PC-3 (cell line): ENCODE results near the gene NR2C1. TPM values are rescaled to one million over a fixed set of nuclear protein-coding genes. Genes with fewer than 3 reads are reported as not detected.

ENCODE experiments used
- ATAC-seq: fragments of 200-7000 bp; cut with Tn5 transposase; 2 replicates; pipeline ENCODE4 v1.9.1; 2020; ENCODE audit warnings: mild to moderate bottlenecking, moderate library complexity
- BruUV-seq: library from RNA; stranded (reverse); fragments of 400-500 nt; replicated peaks from 2 replicates; lab custom pipeline; 2021; lab: Mats Ljungman, UMichigan
- CTCF ChIA-PET: fragments of 300-600 bp; sonication (Branson Sonifier 250); formaldehyde crosslinking; loops from one replicate; lab custom pipeline; 2022; ENCODE audit warnings: antibody characterized with exemption; lab: Charles Lee
- POLR2A ChIA-PET: fragments of 300-600 bp; sonication (Branson Sonifier 250); formaldehyde crosslinking; loops from one replicate; lab custom pipeline; 2022; ENCODE audit warnings: antibody characterized with exemption; ENCODE audit not compliant: unreplicated experiment; lab: Charles Lee
- DNase-seq: peaks from one replicate; pipeline ENCODE4 v3.0.0-alpha.2; 2015
- H2AFZ ChIP-seq: fragments of 300-600 bp; sonication (generic); 2 replicates; pipeline ENCODE4 v1.6.0; 2016; ENCODE audit warnings: antibody characterized with exemption, low read length
- H3F3A ChIP-seq: fragments of 300-600 bp; sonication (generic); one replicate; pipeline ENCODE4 v1.6.0; 2017; ENCODE audit warnings: antibody characterized with exemption, low read length, control low read depth, mild to moderate bottlenecking; ENCODE audit not compliant: unreplicated experiment
- H3K27ac ChIP-seq: fragments of 300-600 bp; sonication (generic); 2 replicates; pipeline ENCODE4 v1.5.1; 2016; ENCODE audit warnings: mild to moderate bottlenecking, low read length
- H3K27me3 ChIP-seq: fragments of 300-600 bp; sonication (generic); 2 replicates; pipeline ENCODE4 v1.6.1; 2016; ENCODE audit warnings: low read length, mixed read lengths
- H3K36me3 ChIP-seq: fragments of 300-600 bp; sonication (generic); 2 replicates; pipeline ENCODE4 v1.6.1; 2016; ENCODE audit warnings: low read depth, mixed run types, low read length, mixed read lengths
- H3K4me1 ChIP-seq: fragments of 300-600 bp; sonication (generic); 2 replicates; pipeline ENCODE4 v1.5.1; 2016; ENCODE audit warnings: low read length; ENCODE audit not compliant: insufficient read depth
- H3K4me2 ChIP-seq: fragments of 300-600 bp; sonication (generic); 2 replicates; pipeline ENCODE4 v1.6.0; 2016; ENCODE audit warnings: low read length
- H3K4me3 ChIP-seq: fragments of 300-600 bp; sonication (generic); 2 replicates; pipeline ENCODE4 v1.5.1; 2016; ENCODE audit warnings: mild to moderate bottlenecking, low read length, mixed read lengths
- H3K79me2 ChIP-seq: fragments of 300-600 bp; sonication (generic); 2 replicates; pipeline ENCODE4 v1.6.1; 2017; ENCODE audit warnings: low read length, mixed read lengths
- H3K9ac ChIP-seq: fragments of 300-600 bp; sonication (generic); 2 replicates; pipeline ENCODE4 v1.6.0; 2016; ENCODE audit warnings: mild to moderate bottlenecking, low read length
- H3K9me2 ChIP-seq: fragments of 300-600 bp; sonication (generic); replicated peaks from 2 replicates; pipeline ENCODE4 v1.6.1; 2016; ENCODE audit warnings: mixed run types, low read length, mixed read lengths
- H3K9me3 ChIP-seq: fragments of 300-600 bp; sonication (generic); 2 replicates; pipeline ENCODE4 v1.6.1; 2016; ENCODE audit warnings: low read length, mixed read lengths
- H4K20me1 ChIP-seq: fragments of 300-600 bp; sonication (generic); 2 replicates; pipeline ENCODE4 v1.6.1; 2016; ENCODE audit warnings: low read length, mixed read lengths
- CTCF ChIP-seq: fragments of 300-600 bp; sonication (generic); conservative IDR thresholded peaks from 2 replicates; pipeline ENCODE4 v1.5.1; 2017; ENCODE audit warnings: antibody characterized with exemption, low read depth, mild to moderate bottlenecking, low read length
- EZH2 ChIP-seq: fragments of 300-600 bp; sonication (generic); IDR thresholded peaks from one replicate; pipeline ENCODE4 v1.6.1; 2017; ENCODE audit warnings: antibody characterized with exemption, mild to moderate bottlenecking, low read length; ENCODE audit not compliant: unreplicated experiment
- EZH2phosphoT487 ChIP-seq: fragments of 300-600 bp; sonication (generic); IDR thresholded peaks from 2 replicates; pipeline ENCODE4 v1.6.1; 2018; ENCODE audit warnings: mild to moderate bottlenecking, antibody characterized with exemption, low read length, borderline replicate concordance
- intact Hi-C: fragments of 100-400 bp; cut with micrococcal nuclease; formaldehyde crosslinking; loops from 2 replicates; pipeline ENCODE4 v1.9.0; 2023
- total RNA-seq: library from RNA; depleted of rRNA; stranded (reverse); fragments of >200 nt; gene quantifications from 2 replicates; pipeline ENCODE4 v1.2.3, GENCODE V29; 2014

NR2C1 gene
- total RNA-seq, 1 experiment from 2014 or later, result 43.7 TPM

DNA sequence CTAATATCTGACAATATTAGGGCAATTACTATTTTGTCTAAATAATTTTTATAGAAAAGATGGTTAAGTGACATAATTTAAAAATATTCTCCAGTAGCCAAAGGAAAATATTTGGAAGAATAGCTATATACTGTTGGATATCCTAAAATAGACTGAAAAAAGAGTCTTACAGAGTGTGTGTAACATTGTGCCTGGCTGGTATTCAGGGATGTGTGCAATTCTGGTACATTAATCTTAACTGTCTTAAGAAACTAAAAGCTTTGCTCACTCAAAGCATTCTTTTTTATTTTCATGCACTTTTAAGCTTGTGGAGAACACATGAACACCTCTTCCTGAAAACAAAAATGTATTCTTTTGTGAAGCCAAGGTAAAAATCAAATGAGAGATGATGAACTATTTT lies 10.1 kb upstream of the NR2C1 start:
- POLR2A ChIA-PET, result interaction anchor here (0.7 kb wide), 1 partner anchor 141 kb away, joined by 3 read pairs; no protein-coding TSS in a partner anchor
- H3F3A ChIP-seq, result no peaks in the 10 kb centered on the region
- H3K9me3 ChIP-seq, result no peaks in the 10 kb centered on the region
- H3K79me2 ChIP-seq, result no peaks in the 10 kb centered on the region
- no peak for TF ChIP-seq EZH2phosphoT487
- no peak for TF ChIP-seq CTCF
- no peak for TF ChIP-seq EZH2
- H3K4me1 ChIP-seq, result 0 out of 2 replicates have a peak, but pooled peaks cover 4% of the 10 kb centered on the region
- no peaks in the 10 kb centered on the region for H3K27me3 ChIP-seq
- no peak for DNase-seq
- no peak overlapping the region for H3K27ac ChIP-seq
- intact Hi-C loops, result no loop called here
- H2AFZ ChIP-seq, result no peak overlapping the region
- no peak for ATAC-seq
- CTCF ChIA-PET, result interaction anchor here (0.6 kb wide), 1 partner anchor 451 kb away, joined by 5 read pairs; no protein-coding TSS in a partner anchor
- H3K4me3 ChIP-seq, result no peak overlapping the region
- H4K20me1 ChIP-seq, result no peaks in the 10 kb centered on the region
- BruUV-seq, result no TSS peak
- H3K4me2 ChIP-seq, result no peak overlapping the region
- peaks cover 5% of the 10 kb centered on the region; the same call in 1 of the 2 replicates for H3K36me3 ChIP-seq
- H3K9ac ChIP-seq, result no peak overlapping the region
- H3K9me2 ChIP-seq, result no peaks in the 10 kb centered on the region

DNA sequence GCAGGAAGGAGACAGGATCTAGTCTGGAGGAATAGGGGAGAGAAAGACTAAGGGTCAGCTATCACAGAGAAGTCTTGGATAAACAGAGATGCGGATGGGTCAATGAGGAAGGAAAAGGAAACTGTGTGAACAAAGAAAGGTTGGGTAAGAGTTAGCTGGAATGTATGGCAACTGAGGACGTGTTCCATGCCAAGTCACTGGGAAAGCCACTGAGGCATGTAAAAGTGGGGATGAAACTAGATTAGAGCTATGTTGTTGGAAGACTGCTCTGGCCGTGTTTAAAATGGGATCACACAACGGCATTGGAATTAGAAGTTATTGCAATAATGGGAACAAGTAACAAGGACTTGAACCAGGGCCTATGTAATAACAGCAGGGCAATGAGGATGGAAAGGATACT lies 3.9 kb upstream of the NR2C1 start:
- Histone ChIP-seq H3K4me2 (no peak overlapping the region), H3K79me2 (peaks cover 10% of the 10 kb centered on the region), H3K36me3 (no peaks in the 10 kb centered on the region), H3K9me2 (no peaks in the 10 kb centered on the region), H3K4me1 (peaks cover 6% of the 10 kb centered on the region), H3K9me3 (no peaks in the 10 kb centered on the region), H2AFZ (no peak overlapping the region), H3K27ac (no peak overlapping the region), H3K9ac (no peak overlapping the region), H3K4me3 (no peak overlapping the region), H3F3A (no peaks in the 10 kb centered on the region), H4K20me1 (no peaks in the 10 kb centered on the region), H3K27me3 (no peaks in the 10 kb centered on the region)
- no TSS peak for BruUV-seq
- intact Hi-C loops, result no loop called here
- ChIA-PET POLR2A (no interaction called here), CTCF (no interaction called here)
- ATAC-seq (no peak), DNase-seq (no peak)
- TF ChIP-seq EZH2 (no peak), EZH2phosphoT487 (no peak), CTCF (no peak)

DNA sequence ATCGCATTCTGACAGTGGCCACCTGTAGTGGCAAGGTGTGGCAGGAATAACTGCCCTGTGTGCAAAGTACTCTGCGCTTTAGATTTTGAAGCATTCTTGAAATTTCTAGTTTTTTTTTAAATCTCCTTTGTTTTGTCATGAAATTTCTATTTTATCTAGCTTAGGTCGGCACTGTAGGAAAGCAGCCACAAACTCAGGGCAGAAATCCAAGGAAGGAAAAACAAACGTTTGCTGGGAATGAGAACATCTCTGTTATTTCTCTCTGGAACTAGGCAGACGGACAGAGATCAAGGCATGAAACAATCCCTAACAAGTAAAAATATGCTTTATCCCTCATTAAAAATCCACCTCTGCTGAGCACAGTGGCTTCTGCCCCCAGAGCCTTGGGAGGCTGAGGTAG lies 1.3 kb upstream of the NR2C1 start:
- DNase-seq, result no peak
- intact Hi-C loops, result loop anchor here (5.0 kb wide), 1 partner anchor 43 kb away; no protein-coding TSS in a partner anchor
- Histone ChIP-seq H3K27ac (no peak overlapping the region), H4K20me1 (no peaks in the 10 kb centered on the region), H2AFZ (no peak overlapping the region), H3K4me1 (peaks cover 6% of the 10 kb centered on the region), H3K9ac (no peak overlapping the region), H3K9me2 (no peaks in the 10 kb centered on the region), H3K79me2 (peaks cover 36% of the 10 kb centered on the region), H3F3A (no peaks in the 10 kb centered on the region), H3K4me2 (no peak overlapping the region), H3K9me3 (no peaks in the 10 kb centered on the region), H3K27me3 (no peaks in the 10 kb centered on the region), H3K4me3 (no peak overlapping the region), H3K36me3 (no peaks in the 10 kb centered on the region; the same call in 1 of the 2 replicates)
- TF ChIP-seq CTCF (no peak), EZH2 (no peak), EZH2phosphoT487 (no peak)
- ChIA-PET POLR2A (no interaction called here), CTCF (no interaction called here)
- no TSS peak for BruUV-seq
- ATAC-seq, result no peak
